ENCODE data around the gene PARVB.

PARVB gene

GRCh38 chr22:44205516-44206329 lies 181.6 kb downstream of the PARVB start:
- DNase-seq = no peak

GRCh38 chr22:44206330-44206645 lies 182.2 kb downstream of the PARVB start:
- DNase-seq = no peak

- DNase-seq = no peak
Observed at GRCh38 chr22:44206696-44207095, 182.6 kb downstream of the PARVB start.

GRCh38 chr22:44207173-44207980 lies 183.3 kb downstream of the PARVB start:
- DNase-seq = no peak

- DNase-seq = no peak
Observed at GRCh38 chr22:44207981-44208317, 183.8 kb downstream of the PARVB start.

GRCh38 chr22:44209343-44209742 lies 185.2 kb downstream of the PARVB start:
- DNase-seq = no peak

- no peak for DNase-seq
Observed at GRCh38 chr22:44210722-44211121, 186.6 kb downstream of the PARVB start.

GRCh38 chr22:44211256-44211945 lies 187.3 kb downstream of the PARVB start:
- DNase-seq = no peak

- no peak for DNase-seq
Observed at GRCh38 chr22:44211946-44212930, 188.1 kb downstream of the PARVB start.

- no peak for DNase-seq
Observed at GRCh38 chr22:44212936-44213335, 188.8 kb downstream of the PARVB start.

GRCh38 chr22:44213489-44214043 lies 189.5 kb downstream of the PARVB start:
- no peak for DNase-seq

GRCh38 chr22:44214187-44214586 lies 190.1 kb downstream of the PARVB start:
- DNase-seq = no peak

- DNase-seq = no peak
Observed at GRCh38 chr22:44214764-44215163, 190.7 kb downstream of the PARVB start.

- DNase-seq = no peak
Observed at GRCh38 chr22:44215287-44215686, 191.2 kb downstream of the PARVB start.

- no peak for DNase-seq
Observed at GRCh38 chr22:44217346-44217745, 193.2 kb downstream of the PARVB start.

GRCh38 chr22:44218071-44218470 lies 194.0 kb downstream of the PARVB start:
- no peak for DNase-seq

- DNase-seq = no peak
Observed at GRCh38 chr22:44219101-44219870, 195.2 kb downstream of the PARVB start.

- no peak for DNase-seq
Observed at GRCh38 chr22:44220727-44221680, 196.9 kb downstream of the PARVB start.

- DNase-seq = no peak
Observed at GRCh38 chr22:44221710-44222475, 197.8 kb downstream of the PARVB start.

Measured in CD4-positive, alpha-beta T cell treated with Interleukin-6 for 4 hours (primary cell).